SH-SY5Y (cell line): Measurements from ENCODE around the gene MORN3.

Experiments
- GATA2 ChIP-seq: IDR thresholded peaks from 2 replicates; pipeline ENCODE4 v1.6.1; 2011; ENCODE audit warnings: mild to moderate bottlenecking, low read depth, low read length
- GATA3 ChIP-seq: IDR thresholded peaks from 2 replicates; pipeline ENCODE4 v1.6.1; 2011; ENCODE audit warnings: low read depth, mild to moderate bottlenecking, low read length, moderate library complexity

The MORN3 gene

GRCh38 chr12:121653999-121654398 lies 15.5 kb downstream of the MORN3 start:
- TF ChIP-seq GATA3 (no peak), GATA2 (no peak)

DNA sequence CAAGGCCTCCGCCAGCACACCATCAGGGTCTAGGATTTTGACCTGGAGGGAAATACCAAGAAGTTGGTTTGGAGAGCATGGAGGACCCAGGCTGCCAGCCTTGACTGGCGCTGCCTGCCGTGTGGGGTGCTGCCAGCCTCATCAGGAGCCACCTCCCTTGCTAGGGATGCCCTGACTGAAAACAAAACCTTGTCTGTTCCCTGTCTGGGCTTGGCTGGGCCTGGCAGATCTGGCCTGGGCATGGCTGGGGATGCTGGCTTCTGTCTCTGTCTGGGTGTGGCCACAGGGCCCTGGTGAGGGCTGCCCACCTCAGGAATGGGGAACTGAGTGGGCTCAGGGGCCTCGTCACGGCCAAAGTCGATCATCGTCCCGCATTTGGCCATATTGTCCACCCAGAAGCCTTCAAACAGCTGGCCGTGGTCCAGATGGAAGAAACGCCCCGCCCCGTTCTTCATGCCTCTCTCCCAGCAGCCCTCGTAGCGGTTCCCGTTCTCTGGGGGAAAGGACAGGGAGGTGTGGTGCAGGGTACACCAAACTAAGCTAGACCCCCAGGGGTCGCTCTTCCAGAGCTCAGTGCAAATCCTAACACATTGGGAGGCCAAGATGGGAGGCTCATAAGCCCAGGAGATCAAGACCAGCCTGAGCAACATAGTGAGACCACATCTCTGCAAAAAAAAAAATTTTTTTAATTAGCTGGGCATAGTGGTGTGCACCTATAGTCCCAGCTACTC lies 16.5 kb downstream of the MORN3 start:
- no peak for TF ChIP-seq GATA2
- no peak for TF ChIP-seq GATA3

- TF ChIP-seq GATA3 = no peak
- TF ChIP-seq GATA2 = no peak
Measured at GRCh38 chr12:121651320-121651719, 18.1 kb downstream of the MORN3 start.

GRCh38 chr12:121649819-121650353 lies 19.6 kb downstream of the MORN3 start:
- TF ChIP-seq GATA2 (no peak), GATA3 (no peak)

DNA sequence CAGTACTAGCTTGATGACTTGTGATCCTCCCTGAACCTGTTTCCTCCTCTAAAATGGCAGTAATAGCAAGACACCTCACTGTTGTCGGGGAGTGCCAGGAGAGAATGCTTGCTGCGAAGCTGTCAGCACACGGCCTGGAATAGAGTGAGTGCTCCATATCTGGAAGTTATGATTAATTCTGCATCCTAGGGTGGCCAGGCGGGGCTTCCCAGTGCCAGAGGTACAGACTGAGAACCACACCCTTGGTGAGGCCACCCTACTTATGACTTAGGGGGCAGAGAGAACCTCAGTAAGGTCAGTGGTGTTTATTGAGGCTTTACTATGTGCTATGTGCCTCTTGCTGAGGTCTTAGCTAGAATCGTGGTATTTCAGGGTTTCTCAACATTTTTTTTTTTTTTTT lies 20.1 kb downstream of the MORN3 start:
- TF ChIP-seq GATA2 (no peak), GATA3 (no peak)

DNA sequence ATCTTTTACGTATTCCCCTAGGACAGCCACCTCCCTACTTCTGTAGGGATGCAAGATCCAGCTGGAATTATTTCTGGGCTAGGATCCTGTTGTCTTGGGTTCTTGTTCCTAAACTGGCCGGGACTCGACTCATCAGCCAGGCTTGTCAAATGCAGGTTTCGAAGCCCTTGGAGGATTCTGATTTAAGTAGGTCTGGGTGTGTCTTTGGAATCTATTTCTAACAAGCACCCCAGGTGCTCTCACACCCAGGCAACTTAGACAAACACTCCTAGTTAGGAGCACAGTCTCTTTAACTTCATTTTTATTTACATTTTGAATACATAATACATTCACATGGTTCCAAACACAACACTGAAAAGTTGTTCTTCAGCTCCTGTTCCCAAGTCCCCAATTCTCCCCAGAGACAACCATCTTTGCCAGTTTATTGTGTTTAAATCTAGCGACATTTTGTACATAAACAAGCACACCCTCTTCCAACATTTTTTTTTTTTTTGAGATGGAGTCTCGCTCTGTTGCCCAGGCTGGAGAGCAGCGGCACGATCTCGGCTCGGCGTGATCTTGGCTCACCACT lies 20.9 kb downstream of the MORN3 start:
- TF ChIP-seq GATA2 = no peak
- TF ChIP-seq GATA3 = no peak

GRCh38 chr12:121641343-121641630 lies 28.2 kb downstream of the MORN3 start:
- TF ChIP-seq GATA2 = no peak
- TF ChIP-seq GATA3 = no peak

GRCh38 chr12:121638298-121639202 lies 30.9 kb downstream of the MORN3 start:
- TF ChIP-seq GATA2 (no peak), GATA3 (no peak)

- TF ChIP-seq GATA3 = no peak
- no peak for TF ChIP-seq GATA2
Measured at GRCh38 chr12:121637231-121637914, 32.1 kb downstream of the MORN3 start.

- TF ChIP-seq GATA2 = no peak
- TF ChIP-seq GATA3 = no peak
Measured at GRCh38 chr12:121634836-121635235, 34.6 kb downstream of the MORN3 start.

- no peak for TF ChIP-seq GATA3
- TF ChIP-seq GATA2 = no peak
Measured at GRCh38 chr12:121632069-121632970, 37.1 kb downstream of the MORN3 start.

GRCh38 chr12:121630791-121631355 lies 38.6 kb downstream of the MORN3 start:
- TF ChIP-seq GATA3 (no peak), GATA2 (no peak)

- TF ChIP-seq GATA3 (no peak), GATA2 (no peak)
Measured at GRCh38 chr12:121628536-121628935, 40.9 kb downstream of the MORN3 start.
